EH (cell line): ENCODE data around the gene MRC2.

Experiments used
- DNase-seq: peaks from one replicate; pipeline ENCODE4 v3.0.0-alpha.2; 2015; ENCODE audit warnings: low read depth

Gene MRC2

DNA sequence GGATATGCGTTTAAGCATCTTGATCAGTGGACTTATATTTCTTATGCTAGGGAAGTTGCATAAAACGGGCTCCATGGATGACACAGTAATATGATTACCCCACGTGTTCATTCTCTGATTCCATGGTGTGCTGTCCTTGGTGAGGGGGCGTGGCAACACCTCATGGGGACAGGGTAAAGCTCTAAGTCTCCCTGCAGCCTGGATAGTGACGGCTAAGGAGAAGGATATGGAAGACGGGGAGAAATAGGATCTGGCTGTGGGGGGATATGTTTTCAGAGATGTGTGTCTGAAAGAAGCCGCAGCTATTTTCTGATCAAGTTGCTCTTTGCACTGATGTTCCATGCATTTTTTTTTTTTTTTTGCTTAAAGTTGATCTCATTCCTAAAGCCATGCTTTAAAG is 96.4 kb downstream of the MRC2 start:
- DNase-seq = peak; percentile 15

DNA sequence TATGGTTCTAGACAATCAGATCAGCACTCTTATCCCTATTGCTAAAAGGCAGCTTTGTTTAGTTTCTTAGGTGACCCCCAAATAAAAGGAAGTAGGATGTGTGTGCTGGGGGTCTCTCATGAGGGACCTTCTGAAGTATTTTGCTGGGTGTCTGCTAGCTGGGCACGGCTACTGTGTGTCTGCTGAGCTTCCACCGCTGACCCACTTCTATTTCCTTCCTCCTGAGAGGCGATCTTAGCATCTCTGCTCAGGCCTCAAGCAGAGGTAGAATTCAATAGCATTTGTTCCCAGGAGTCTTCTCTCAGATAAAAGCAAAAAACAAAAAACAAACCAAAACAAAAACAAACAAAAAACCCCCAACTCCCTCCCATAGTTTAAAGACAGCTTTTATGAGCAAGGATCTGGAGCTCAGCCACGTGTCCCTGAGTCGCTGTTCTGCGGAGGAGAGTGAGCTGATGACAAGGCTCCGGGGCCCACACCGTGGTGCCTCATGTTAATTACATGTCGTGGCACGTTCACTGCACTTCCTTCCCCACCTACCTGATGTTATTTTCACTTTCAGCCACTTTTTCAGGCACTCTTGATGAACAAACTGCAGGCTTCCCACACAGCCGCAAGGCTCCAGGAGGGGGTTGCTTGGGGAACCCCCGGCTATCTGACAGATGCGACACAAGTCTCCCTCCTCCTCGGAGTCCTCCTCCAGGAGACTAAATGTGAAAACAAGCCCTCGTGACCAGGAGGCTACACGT is 97.1 kb downstream of the MRC2 start:
- DNase-seq = peak; percentile 36

DNA sequence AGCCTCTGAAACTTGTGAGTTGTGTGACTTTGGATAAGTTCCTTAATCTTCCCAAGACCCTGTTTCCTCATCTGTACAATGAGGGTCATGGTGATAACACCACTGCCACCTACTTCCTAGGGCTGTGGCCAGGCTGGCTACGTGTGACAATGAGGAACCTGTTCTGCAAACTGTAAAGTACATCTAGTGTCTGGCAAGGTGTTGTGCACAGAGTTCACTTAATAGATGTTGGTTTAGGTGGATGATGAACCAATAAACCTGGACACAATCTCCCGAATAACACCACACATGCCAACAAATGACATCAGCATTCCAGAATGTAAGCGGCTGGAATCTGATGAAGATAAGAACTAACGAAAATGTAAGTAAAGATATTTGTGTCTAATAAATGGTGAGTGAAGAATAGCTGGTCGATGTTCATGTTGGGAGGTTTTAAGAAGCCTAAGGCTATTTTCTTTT is 98.3 kb downstream of the MRC2 start:
- peak; percentile 81 for DNase-seq

DNA sequence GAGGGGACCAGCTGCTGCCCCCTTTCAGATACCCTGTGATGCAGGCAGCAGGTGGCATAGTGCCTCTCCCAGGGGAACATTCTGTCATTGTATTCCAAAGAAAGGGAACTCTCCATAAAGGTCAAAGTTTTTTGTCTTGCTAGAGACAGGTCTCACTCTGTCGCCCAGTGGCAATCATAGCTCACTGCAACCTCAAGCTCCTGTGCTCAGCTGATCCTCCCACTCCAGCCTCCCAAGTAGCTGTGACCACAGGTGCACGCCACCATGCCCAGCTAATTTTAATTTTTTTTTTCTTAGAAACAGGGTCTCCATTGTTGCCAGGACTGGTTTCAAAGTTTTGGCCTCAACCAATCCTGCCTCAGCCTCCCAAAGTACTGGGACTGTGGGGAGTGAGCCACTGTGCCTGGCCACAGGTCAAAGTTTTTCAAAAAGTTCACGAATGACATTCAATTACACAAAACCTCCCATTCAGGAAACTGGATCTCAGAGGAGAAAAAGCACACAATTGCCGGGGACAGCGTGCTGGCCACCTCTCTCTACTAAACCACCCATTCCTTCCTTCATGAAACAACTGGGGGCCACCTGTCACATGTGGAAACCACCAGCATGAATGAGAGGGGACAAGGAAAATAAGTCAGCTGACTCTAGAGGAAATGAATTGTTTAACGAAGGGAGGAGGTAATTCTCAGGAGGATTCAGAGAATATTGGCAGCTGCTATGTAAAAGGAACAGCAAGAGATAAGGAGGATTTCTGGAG is 100.6 kb downstream of the MRC2 start:
- DNase-seq = no peak

DNA sequence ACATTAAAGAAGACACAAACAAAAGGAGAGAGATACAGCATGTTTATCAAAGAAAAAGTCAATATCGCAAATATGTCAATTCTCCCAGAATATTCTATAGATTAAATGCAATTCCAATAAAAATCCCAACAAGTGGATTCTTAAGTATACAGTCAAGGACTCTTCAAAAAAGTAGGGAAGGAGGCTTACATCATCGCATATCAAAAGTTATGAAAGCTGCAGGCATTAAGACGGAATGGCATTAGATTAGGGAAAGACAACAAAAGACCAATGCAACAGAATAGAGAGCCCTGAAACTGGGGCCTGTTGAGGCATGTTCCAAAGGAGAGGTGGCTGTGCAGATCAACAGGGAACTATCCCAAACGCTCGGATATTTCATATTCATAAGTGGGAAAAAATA is 104.7 kb downstream of the MRC2 start:
- no peak for DNase-seq

DNA sequence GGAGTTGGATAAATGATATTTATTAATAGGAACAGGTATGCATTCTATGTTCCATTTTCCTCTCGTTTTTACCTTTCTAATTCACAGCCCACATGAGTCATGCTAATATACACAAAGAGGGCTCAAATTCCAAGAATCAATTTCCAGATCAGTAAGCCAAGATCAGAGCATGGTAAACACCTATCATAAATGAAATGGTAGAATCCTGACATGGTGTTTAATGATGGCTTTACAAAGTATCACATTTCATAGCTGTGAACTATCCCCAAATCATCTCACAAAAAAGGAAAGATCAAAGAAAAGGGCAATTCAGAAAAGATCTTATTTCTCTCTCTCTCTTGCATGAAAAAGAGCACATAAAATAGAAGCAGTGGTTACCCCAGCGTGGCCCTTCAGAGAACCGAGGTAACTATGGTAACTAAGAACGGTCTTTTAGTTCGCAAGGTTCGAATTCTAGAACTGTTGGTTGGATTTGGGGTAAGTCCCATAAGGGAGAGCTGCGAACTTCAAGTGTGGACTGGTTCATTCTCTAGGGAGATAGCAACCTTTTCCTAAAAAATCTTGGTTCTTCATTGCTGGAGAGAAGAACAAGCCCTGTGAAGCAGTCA is 107.7 kb downstream of the MRC2 start:
- no peak for DNase-seq

DNA sequence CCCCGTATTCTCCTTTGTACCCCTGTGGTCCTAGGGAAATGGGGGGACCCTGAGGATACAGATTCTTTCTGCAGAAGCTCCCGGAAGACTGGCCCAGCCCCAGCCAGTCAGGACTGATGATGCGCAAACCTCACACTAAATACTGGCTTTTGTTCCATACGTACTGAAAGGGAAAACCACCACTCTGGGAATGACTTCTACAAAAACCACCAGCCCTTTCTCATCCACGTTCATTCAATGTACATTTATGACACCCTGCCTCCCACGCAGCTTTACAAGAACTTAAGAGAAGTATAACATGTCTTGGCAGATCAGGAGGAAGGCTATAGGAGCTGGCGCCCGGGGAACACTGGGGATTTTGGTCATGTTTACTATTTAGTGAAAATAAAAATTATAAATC is 110.0 kb downstream of the MRC2 start:
- no peak for DNase-seq

DNA sequence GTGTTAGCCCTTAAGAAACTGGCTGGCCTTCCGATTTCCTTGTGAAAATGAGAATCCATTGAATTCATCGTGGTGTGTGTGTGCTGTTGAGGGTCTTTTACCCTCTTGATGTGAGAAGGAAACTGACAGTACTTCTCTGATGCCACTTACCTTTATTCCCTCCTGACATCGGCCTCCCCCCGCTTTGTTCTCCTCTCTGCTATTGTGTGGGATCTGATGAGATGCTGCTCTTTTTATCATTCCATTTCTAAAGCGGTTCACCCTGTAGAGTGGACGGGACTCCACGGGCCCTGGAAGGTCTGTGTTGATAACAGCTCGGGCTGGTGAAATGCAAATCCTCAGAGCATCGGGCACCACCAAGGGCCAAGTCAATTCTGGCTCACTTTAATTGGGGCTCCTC is 110.8 kb downstream of the MRC2 start:
- no peak for DNase-seq

DNA sequence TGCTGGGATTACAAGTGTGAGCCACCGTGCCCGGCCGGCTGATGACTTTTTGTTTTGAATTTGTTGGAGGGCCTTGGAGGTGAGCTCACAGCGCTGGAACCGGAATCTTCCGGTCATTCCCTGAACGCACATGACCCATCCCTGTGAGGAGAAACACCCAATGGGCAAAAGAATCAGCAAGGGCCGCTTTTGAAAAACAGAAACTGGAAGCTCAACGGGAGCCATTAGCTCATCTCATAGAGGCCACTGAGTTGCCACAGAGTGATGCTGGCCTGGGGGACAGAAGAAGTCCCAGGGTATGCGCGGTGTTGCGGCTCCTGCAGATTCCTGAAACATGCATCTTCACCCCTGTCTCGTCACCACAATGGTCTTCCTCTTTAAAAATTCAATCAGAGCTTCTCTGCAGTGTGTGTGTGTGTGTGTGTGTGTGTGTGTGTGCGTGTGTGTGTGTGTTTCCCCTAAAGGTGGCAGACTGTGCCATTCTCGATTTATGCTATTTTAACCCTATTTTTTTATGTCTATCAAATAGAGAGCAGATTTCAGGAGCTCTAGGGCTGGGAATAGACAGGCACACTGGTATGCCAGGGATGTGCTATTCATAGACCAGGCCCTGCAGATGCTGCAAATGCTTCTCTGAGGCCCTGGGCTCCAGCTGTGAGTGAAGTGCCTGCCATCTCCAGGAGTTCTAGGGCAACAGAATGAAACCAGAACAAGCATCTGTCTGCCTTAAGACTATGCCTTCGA is 112.3 kb downstream of the MRC2 start:
- DNase-seq = peak; percentile 77

DNA sequence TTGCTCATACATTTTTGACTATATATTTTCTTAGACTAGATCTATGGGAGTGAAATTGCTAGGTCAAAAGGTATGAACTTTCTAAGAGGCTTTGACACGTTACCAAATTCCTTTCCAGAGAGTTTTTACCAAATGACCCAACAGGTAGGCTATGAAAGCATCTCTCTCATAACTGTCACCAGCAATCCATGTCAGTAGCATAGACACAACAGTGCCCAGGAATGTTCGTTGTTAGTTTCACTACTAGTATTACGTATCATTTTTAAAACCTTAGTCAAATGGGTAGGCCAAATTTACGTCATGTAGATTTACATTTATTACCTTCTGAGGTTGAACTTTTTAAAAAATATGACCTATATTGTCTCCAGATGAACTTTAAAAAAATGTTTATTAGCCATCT is 113.8 kb downstream of the MRC2 start:
- no peak for DNase-seq
